Stimulated activated effector memory CD8-positive, alpha-beta T cell treated with anti-CD3 and anti-CD28 coated beads, Interleukin-12 subunit alpha, Interleukin-12 subunit beta, amount 100 ng/mL, for 72 hours (primary cell): ENCODE measurements around the gene NRBP1.

Source experiments
- ATAC-seq: fragments of 150-1000 bp; cut with Tn5 transposase; 2 replicates; pipeline ENCODE4 v1.10.0; 2021
- DNase-seq, 2 donors: peaks; one replicate each; pipeline ENCODE4 v3.0.0; 2021 to 2022; ENCODE audit warnings: low spot score in 2 of 2
- H3K27ac Mint-ChIP-seq: one replicate; pipeline ENCODE4 v1.8.0; 2022; ENCODE audit warnings: mild to moderate bottlenecking, mixed read lengths
- H3K36me3 Mint-ChIP-seq: one replicate; pipeline ENCODE4 v1.8.0; 2022; ENCODE audit warnings: mild to moderate bottlenecking, mixed read lengths
- H3K4me1 Mint-ChIP-seq: one replicate; pipeline ENCODE4 v1.8.0; 2022; ENCODE audit warnings: mixed read lengths
- H3K4me3 Mint-ChIP-seq: one replicate; pipeline ENCODE4 v1.8.0; 2022; ENCODE audit warnings: mild to moderate bottlenecking, mixed read lengths
- H3K9me3 Mint-ChIP-seq: one replicate; pipeline ENCODE4 v1.8.0; 2022; ENCODE audit warnings: mixed read lengths

The NRBP1 gene

GRCh38 chr2:27428213-27428977 is at the start of gene NRBP1:
Gene NRBP1 (plus strand): TSS chr2:27428631. CDS start chr2:27433274, 4,643 bp downstream.
- Mint-ChIP-seq H3K4me3 (peak within 1 kb of the TSS; percentile 94), H3K27ac (peak within 1 kb of the TSS; percentile 95), H3K9me3 (no peaks in the 10 kb centered on the region), H3K4me1 (peaks cover 37% of the 10 kb centered on the region), H3K36me3 (peaks cover 48% of the 10 kb centered on the region)
- ATAC-seq (peak; percentile 91), DNase-seq (peak; percentile 90 to 96)

- Mint-ChIP-seq H3K9me3 (no peaks in the 10 kb centered on the region), H3K4me1 (peaks cover 51% of the 10 kb centered on the region), H3K27ac (peak overlapping the region; percentile 96), H3K4me3 (peak overlapping the region; percentile 82), H3K36me3 (peaks cover 100% of the 10 kb centered on the region)
- ATAC-seq (no peak), DNase-seq (no peak)
These were observed 49.6 kb upstream of the NRBP1 start for GRCh38 chr2:27378809-27379290.

GRCh38 chr2:27379383-27379835 is 49.0 kb upstream of the NRBP1 start:
- Mint-ChIP-seq H3K4me1 (peaks cover 51% of the 10 kb centered on the region), H3K27ac (peak overlapping the region; percentile 96), H3K9me3 (no peaks in the 10 kb centered on the region), H3K4me3 (peak overlapping the region; percentile 82), H3K36me3 (peaks cover 100% of the 10 kb centered on the region)
- ATAC-seq: no peak
- no peak for DNase-seq

GRCh38 chr2:27379836-27380625 is 48.4 kb upstream of the NRBP1 start:
- Mint-ChIP-seq H3K9me3 (no peaks in the 10 kb centered on the region), H3K4me3 (peak overlapping the region; percentile 82), H3K4me1 (peaks cover 51% of the 10 kb centered on the region), H3K27ac (peak overlapping the region; percentile 96), H3K36me3 (peaks cover 100% of the 10 kb centered on the region)
- no peak for DNase-seq
- peak; percentile 67 for ATAC-seq

GRCh38 chr2:27380626-27381545 is 47.5 kb upstream of the NRBP1 start, which contains the start of gene ZNF513:
Gene ZNF513 (minus strand): TSS chr2:27380734. CDS start chr2:27380526, 208 bp downstream.
- H3K4me1 Mint-ChIP-seq: peaks cover 46% of the 10 kb centered on the region
- H3K36me3 Mint-ChIP-seq: peaks cover 100% of the 10 kb centered on the region
- ATAC-seq (peak; percentile 93), DNase-seq (peak; percentile 73 to 93)
- H3K27ac Mint-ChIP-seq: peak within 1 kb of the TSS; percentile 96
- H3K9me3 Mint-ChIP-seq: no peaks in the 10 kb centered on the region
- H3K4me3 Mint-ChIP-seq: peak within 1 kb of the TSS; percentile 82

GRCh38 chr2:27381577-27382181 is 46.8 kb upstream of the NRBP1 start:
- Mint-ChIP-seq H3K36me3 (peaks cover 99% of the 10 kb centered on the region), H3K9me3 (no peaks in the 10 kb centered on the region), H3K4me1 (peaks cover 45% of the 10 kb centered on the region), H3K4me3 (peak overlapping the region; percentile 82), H3K27ac (peak overlapping the region; percentile 96)
- ATAC-seq (no peak), DNase-seq (no peak)

GRCh38 chr2:27390822-27391679 is 37.4 kb upstream of the NRBP1 start:
- Mint-ChIP-seq H3K4me1 (peaks cover 19% of the 10 kb centered on the region), H3K9me3 (no peaks in the 10 kb centered on the region), H3K36me3 (peaks cover 66% of the 10 kb centered on the region), H3K27ac (peak overlapping the region; percentile 88), H3K4me3 (peak overlapping the region; percentile 49)
- ATAC-seq (peak; percentile 64), DNase-seq (no peak)

GRCh38 chr2:27393225-27393624 is 35.2 kb upstream of the NRBP1 start:
- peaks cover 26% of the 10 kb centered on the region for H3K4me1 Mint-ChIP-seq
- DNase-seq (no peak), ATAC-seq (no peak)
- no peaks in the 10 kb centered on the region for H3K9me3 Mint-ChIP-seq
- H3K27ac Mint-ChIP-seq: no peak overlapping the region
- peaks cover 64% of the 10 kb centered on the region for H3K36me3 Mint-ChIP-seq
- no peak overlapping the region for H3K4me3 Mint-ChIP-seq

GRCh38 chr2:27398962-27399361 is 29.5 kb upstream of the NRBP1 start:
- ATAC-seq (no peak), DNase-seq (no peak)
- Mint-ChIP-seq H3K9me3 (no peaks in the 10 kb centered on the region), H3K27ac (peak overlapping the region; percentile 43), H3K36me3 (peaks cover 85% of the 10 kb centered on the region), H3K4me1 (peaks cover 25% of the 10 kb centered on the region), H3K4me3 (no peak overlapping the region)

- Mint-ChIP-seq H3K36me3 (peaks cover 86% of the 10 kb centered on the region), H3K27ac (peak overlapping the region; percentile 38), H3K4me3 (no peak overlapping the region), H3K4me1 (peaks cover 25% of the 10 kb centered on the region), H3K9me3 (no peaks in the 10 kb centered on the region)
- DNase-seq (no peak), ATAC-seq (no peak)
These were observed 27.9 kb upstream of the NRBP1 start for GRCh38 chr2:27400348-27401135.

GRCh38 chr2:27407798-27408491 is 20.5 kb upstream of the NRBP1 start:
- peaks cover 61% of the 10 kb centered on the region for H3K36me3 Mint-ChIP-seq
- H3K4me3 Mint-ChIP-seq: peak overlapping the region; percentile 73
- DNase-seq (no peak), ATAC-seq (no peak)
- peaks cover 40% of the 10 kb centered on the region for H3K4me1 Mint-ChIP-seq
- H3K9me3 Mint-ChIP-seq: peaks cover 3% of the 10 kb centered on the region
- H3K27ac Mint-ChIP-seq: peak overlapping the region; percentile 85

- Mint-ChIP-seq H3K36me3 (peaks cover 53% of the 10 kb centered on the region), H3K27ac (peak overlapping the region; percentile 85), H3K9me3 (peaks cover 3% of the 10 kb centered on the region), H3K4me1 (peaks cover 40% of the 10 kb centered on the region), H3K4me3 (peak overlapping the region; percentile 73)
- ATAC-seq: peak; percentile 58
- DNase-seq: no peak
These were observed 19.7 kb upstream of the NRBP1 start for GRCh38 chr2:27408601-27409320.
